ENCODE data around the gene SH3BP1. TPM values are rescaled to one million over a fixed set of nuclear protein-coding genes. Genes with fewer than 3 reads are reported as not detected.

SH3BP1 gene
- total RNA-seq, 1 experiment from 2014 or later, result 39.4 TPM

DNA sequence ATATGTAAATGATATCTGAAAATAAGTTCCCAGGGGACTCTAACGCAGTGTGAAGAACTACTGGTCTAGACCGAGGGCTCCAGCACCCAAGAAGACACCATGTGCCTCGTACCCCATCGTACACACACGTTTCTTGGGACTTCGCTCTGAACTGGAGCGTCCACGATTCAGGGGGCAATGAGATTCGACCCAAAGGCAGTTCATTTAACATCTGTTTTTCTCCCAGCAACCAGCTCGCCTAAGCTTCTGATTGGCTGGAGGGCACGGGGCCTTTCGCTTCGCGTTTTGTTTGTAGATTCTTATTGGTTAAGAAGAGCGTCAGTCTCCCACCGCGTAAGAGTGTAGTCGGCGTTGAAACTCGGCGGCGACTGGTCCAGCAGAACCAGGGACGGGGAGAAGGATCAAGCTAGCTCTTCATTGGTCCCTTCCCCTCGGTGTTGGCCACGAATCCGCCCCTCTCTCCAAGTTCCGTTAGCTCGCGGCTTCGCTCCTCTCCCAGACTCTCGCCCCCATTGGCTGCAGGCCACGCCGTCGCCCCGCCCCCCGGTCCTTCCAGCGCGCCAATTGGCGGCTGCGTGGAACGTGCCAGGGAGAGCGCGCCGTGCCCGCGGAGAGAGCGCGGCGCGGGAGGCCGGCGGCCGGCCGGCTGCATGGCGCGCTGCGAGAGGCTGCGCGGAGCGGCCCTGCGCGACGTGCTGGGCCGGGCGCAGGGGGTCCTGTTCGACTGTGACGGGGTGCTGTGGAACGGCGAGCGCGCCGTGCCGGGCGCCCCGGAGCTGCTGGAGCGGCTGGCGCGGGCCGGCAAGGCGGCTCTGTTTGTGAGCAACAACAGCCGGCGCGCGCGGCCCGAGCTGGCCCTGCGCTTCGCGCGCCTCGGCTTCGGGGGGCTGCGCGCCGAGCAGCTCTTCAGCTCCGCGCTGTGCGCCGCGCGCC is 18.9 kb downstream of the SH3BP1 start, which contains the start of gene PDXP (continued):
- TF ChIP-seq, protein P1, sequence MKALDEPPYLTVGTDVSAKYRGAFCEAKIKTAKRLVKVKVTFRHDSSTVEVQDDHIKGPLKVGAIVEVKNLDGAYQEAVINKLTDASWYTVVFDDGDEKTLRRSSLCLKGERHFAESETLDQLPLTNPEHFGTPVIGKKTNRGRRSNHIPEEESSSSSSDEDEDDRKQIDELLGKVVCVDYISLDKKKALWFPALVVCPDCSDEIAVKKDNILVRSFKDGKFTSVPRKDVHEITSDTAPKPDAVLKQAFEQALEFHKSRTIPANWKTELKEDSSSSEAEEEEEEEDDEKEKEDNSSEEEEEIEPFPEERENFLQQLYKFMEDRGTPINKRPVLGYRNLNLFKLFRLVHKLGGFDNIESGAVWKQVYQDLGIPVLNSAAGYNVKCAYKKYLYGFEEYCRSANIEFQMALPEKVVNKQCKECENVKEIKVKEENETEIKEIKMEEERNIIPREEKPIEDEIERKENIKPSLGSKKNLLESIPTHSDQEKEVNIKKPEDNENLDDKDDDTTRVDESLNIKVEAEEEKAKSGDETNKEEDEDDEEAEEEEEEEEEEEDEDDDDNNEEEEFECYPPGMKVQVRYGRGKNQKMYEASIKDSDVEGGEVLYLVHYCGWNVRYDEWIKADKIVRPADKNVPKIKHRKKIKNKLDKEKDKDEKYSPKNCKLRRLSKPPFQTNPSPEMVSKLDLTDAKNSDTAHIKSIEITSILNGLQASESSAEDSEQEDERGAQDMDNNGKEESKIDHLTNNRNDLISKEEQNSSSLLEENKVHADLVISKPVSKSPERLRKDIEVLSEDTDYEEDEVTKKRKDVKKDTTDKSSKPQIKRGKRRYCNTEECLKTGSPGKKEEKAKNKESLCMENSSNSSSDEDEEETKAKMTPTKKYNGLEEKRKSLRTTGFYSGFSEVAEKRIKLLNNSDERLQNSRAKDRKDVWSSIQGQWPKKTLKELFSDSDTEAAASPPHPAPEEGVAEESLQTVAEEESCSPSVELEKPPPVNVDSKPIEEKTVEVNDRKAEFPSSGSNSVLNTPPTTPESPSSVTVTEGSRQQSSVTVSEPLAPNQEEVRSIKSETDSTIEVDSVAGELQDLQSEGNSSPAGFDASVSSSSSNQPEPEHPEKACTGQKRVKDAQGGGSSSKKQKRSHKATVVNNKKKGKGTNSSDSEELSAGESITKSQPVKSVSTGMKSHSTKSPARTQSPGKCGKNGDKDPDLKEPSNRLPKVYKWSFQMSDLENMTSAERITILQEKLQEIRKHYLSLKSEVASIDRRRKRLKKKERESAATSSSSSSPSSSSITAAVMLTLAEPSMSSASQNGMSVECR (CRISPR knock-in tag; IDR thresholded peaks at IDR 0.05; ENCODE audit: borderline replicate concordance), result peak; percentile 75
- TF ChIP-seq, protein P2, sequence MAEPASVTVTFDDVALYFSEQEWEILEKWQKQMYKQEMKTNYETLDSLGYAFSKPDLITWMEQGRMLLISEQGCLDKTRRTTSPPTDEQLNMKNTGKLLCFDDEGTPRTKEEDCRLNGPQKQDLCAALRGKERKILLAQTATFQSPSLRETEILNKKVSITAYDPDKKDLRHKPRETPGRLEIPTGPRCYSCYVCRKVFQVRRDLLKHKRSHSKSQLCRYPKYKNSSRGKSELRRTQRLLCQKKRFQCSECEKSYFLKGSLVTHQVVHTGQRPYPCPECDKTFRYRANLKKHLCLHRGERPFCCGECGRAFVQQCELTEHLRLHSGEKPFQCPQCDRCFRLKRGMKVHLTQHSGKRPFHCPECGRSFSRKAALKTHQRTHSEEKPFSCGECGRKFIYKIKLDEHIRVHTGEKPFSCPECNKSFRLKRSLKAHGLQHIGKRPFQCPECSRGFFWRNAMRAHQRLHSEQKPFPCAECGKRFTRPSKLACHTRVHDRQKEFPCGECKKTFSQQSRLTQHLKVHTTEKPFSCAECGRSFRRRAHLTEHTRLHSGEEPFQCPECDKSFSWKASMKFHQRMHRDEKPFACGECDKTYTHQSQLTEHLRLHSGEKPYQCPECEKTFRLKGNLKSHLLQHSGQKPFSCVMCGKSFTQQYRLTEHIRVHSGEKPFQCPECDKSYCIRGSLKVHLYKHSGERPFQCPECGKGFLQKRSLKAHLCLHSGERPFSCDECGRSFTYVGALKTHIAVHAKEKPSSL (CRISPR knock-in tag; conservative IDR thresholded peaks at IDR 0.05), result no peak
- TF ChIP-seq NFATC4 (CRISPR knock-in tag; IDR thresholded peaks at IDR 0.05), result no peak
- TF ChIP-seq, protein P3, sequence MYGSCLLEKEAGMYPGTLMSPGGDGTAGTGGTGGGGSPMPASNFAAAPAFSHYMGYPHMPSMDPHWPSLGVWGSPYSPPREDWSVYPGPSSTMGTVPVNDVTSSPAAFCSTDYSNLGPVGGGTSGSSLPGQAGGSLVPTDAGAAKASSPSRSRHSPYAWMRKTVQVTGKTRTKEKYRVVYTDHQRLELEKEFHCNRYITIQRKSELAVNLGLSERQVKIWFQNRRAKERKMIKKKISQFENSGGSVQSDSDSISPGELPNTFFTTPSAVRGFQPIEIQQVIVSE (CRISPR knock-in tag; IDR thresholded peaks at IDR 0.05; ENCODE audit: borderline replicate concordance), result no peak
- TF ChIP-seq, protein P4, sequence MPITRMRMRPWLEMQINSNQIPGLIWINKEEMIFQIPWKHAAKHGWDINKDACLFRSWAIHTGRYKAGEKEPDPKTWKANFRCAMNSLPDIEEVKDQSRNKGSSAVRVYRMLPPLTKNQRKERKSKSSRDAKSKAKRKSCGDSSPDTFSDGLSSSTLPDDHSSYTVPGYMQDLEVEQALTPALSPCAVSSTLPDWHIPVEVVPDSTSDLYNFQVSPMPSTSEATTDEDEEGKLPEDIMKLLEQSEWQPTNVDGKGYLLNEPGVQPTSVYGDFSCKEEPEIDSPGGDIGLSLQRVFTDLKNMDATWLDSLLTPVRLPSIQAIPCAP (CRISPR knock-in tag; IDR thresholded peaks at IDR 0.05), result no peak
- TF ChIP-seq, protein P5, sequence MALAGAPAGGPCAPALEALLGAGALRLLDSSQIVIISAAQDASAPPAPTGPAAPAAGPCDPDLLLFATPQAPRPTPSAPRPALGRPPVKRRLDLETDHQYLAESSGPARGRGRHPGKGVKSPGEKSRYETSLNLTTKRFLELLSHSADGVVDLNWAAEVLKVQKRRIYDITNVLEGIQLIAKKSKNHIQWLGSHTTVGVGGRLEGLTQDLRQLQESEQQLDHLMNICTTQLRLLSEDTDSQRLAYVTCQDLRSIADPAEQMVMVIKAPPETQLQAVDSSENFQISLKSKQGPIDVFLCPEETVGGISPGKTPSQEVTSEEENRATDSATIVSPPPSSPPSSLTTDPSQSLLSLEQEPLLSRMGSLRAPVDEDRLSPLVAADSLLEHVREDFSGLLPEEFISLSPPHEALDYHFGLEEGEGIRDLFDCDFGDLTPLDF (CRISPR knock-in tag; IDR thresholded peaks at IDR 0.05), result no peak
- no peak for TF ChIP-seq ZNF232 (CRISPR knock-in tag; IDR thresholded peaks at IDR 0.05)
- TF ChIP-seq, protein P6, sequence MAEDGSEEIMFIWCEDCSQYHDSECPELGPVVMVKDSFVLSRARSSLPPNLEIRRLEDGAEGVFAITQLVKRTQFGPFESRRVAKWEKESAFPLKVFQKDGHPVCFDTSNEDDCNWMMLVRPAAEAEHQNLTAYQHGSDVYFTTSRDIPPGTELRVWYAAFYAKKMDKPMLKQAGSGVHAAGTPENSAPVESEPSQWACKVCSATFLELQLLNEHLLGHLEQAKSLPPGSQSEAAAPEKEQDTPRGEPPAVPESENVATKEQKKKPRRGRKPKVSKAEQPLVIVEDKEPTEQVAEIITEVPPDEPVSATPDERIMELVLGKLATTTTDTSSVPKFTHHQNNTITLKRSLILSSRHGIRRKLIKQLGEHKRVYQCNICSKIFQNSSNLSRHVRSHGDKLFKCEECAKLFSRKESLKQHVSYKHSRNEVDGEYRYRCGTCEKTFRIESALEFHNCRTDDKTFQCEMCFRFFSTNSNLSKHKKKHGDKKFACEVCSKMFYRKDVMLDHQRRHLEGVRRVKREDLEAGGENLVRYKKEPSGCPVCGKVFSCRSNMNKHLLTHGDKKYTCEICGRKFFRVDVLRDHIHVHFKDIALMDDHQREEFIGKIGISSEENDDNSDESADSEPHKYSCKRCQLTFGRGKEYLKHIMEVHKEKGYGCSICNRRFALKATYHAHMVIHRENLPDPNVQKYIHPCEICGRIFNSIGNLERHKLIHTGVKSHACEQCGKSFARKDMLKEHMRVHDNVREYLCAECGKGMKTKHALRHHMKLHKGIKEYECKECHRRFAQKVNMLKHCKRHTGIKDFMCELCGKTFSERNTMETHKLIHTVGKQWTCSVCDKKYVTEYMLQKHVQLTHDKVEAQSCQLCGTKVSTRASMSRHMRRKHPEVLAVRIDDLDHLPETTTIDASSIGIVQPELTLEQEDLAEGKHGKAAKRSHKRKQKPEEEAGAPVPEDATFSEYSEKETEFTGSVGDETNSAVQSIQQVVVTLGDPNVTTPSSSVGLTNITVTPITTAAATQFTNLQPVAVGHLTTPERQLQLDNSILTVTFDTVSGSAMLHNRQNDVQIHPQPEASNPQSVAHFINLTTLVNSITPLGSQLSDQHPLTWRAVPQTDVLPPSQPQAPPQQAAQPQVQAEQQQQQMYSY (CRISPR knock-in tag; IDR thresholded peaks at IDR 0.05), result 0 out of 2 replicates have a peak, but pooled peaks have one; percentile 18
- no peak for TF ChIP-seq HMGA2 (CRISPR knock-in tag; IDR thresholded peaks at IDR 0.05)
- TF ChIP-seq ZNF121 (CRISPR knock-in tag; IDR thresholded peaks at IDR 0.05), result no peak
- TF ChIP-seq ZNF671 (CRISPR knock-in tag; IDR thresholded peaks at IDR 0.05), result no peak
- TF ChIP-seq, protein P7, sequence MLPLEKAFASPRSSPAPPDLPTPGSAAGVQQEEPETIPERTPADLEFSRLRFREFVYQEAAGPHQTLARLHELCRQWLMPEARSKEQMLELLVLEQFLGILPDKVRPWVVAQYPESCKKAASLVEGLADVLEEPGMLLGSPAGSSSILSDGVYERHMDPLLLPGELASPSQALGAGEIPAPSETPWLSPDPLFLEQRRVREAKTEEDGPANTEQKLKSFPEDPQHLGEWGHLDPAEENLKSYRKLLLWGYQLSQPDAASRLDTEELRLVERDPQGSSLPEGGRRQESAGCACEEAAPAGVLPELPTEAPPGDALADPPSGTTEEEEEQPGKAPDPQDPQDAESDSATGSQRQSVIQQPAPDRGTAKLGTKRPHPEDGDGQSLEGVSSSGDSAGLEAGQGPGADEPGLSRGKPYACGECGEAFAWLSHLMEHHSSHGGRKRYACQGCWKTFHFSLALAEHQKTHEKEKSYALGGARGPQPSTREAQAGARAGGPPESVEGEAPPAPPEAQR (CRISPR knock-in tag; IDR thresholded peaks at IDR 0.05), result no peak
- TF ChIP-seq CREB1 (CRISPR knock-in tag; IDR thresholded peaks at IDR 0.05), result no peak
- no peak for TF ChIP-seq NR1H2 (CRISPR knock-in tag; IDR thresholded peaks at IDR 0.05)
- TF ChIP-seq, protein P8, sequence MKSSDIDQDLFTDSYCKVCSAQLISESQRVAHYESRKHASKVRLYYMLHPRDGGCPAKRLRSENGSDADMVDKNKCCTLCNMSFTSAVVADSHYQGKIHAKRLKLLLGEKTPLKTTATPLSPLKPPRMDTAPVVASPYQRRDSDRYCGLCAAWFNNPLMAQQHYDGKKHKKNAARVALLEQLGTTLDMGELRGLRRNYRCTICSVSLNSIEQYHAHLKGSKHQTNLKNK (CRISPR knock-in tag; IDR thresholded peaks at IDR 0.05), result no peak
- TF ChIP-seq ZNF416 (CRISPR knock-in tag; IDR thresholded peaks at IDR 0.05), result no peak
- no peak for TF ChIP-seq MXD4 (CRISPR knock-in tag; IDR thresholded peaks at IDR 0.05; ENCODE audit: borderline replicate concordance)
- TF ChIP-seq, protein P9, sequence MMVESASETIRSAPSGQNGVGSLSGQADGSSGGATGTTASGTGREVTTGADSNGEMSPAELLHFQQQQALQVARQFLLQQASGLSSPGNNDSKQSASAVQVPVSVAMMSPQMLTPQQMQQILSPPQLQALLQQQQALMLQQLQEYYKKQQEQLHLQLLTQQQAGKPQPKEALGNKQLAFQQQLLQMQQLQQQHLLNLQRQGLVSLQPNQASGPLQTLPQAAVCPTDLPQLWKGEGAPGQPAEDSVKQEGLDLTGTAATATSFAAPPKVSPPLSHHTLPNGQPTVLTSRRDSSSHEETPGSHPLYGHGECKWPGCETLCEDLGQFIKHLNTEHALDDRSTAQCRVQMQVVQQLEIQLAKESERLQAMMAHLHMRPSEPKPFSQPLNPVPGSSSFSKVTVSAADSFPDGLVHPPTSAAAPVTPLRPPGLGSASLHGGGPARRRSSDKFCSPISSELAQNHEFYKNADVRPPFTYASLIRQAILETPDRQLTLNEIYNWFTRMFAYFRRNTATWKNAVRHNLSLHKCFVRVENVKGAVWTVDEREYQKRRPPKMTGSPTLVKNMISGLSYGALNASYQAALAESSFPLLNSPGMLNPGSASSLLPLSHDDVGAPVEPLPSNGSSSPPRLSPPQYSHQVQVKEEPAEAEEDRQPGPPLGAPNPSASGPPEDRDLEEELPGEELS (CRISPR knock-in tag; IDR thresholded peaks at IDR 0.05), result peak; percentile 94
- TF ChIP-seq TCF7 (CRISPR knock-in tag; IDR thresholded peaks at IDR 0.05; ENCODE audit: low read depth), result no peak
- TF ChIP-seq FOXK1 (CRISPR knock-in tag; IDR thresholded peaks at IDR 0.05), result no peak; the same call in 1 of the 2 replicates
- TF ChIP-seq SOX15 (CRISPR knock-in tag; IDR thresholded peaks at IDR 0.05), result no peak

Measured in WTC11 (cell line).